Upper lobe of left lung (tissue), 4 donors: ENCODE measurements around the gene CLEC16A.

Experiments
- EP300 ChIP-seq, 4 donors: sonication (generic); formaldehyde crosslinking; IDR thresholded peaks; one replicate each; pipeline ENCODE4 v1.5.1; 2017; ENCODE audit warnings: antibody characterized with exemption in 4 of 4, control low read depth in 2 of 4
- POLR2AphosphoS5 ChIP-seq, 2 donors: sonication (generic); formaldehyde crosslinking; IDR thresholded peaks; one replicate each; pipeline ENCODE4 v1.5.1; 2017; ENCODE audit warnings: antibody characterized with exemption in 2 of 2

GRCh38 chr16:11126399-11127054, 182.2 kb downstream of the CLEC16A start:
- TF ChIP-seq EP300 (IDR thresholded peaks at IDR 0.05): no peak
- TF ChIP-seq POLR2AphosphoS5 (IDR thresholded peaks at IDR 0.05): no peak
